Activated naive CD4-positive, alpha-beta T cell treated with anti-CD3 and anti-CD28 coated beads, Interleukin-2, amount 50 U/mL, for 24 hours (primary cell): ENCODE measurements around the gene PRAMEF11.
"Not testable (repeated sequence)": the region's sequence is repeated elsewhere in the genome, so short reads cannot be mapped to it uniquely, and the experiment has no call there.

Source experiments
- H3K27ac Mint-ChIP-seq: one replicate; pipeline ENCODE4 v1.8.0; 2021; ENCODE audit warnings: mild to moderate bottlenecking, mixed read lengths
- H3K27me3 Mint-ChIP-seq: one replicate; pipeline ENCODE4 v1.8.0; 2021; ENCODE audit warnings: mixed read lengths
- H3K36me3 Mint-ChIP-seq: one replicate; pipeline ENCODE4 v1.8.0; 2021; ENCODE audit warnings: mixed read lengths
- H3K4me1 Mint-ChIP-seq: one replicate; pipeline ENCODE4 v1.8.0; 2021; ENCODE audit warnings: mixed read lengths
- H3K4me3 Mint-ChIP-seq: one replicate; pipeline ENCODE4 v1.8.0; 2021; ENCODE audit warnings: mild to moderate bottlenecking, mixed read lengths
- H3K9me3 Mint-ChIP-seq: one replicate; pipeline ENCODE4 v1.8.0; 2021; ENCODE audit warnings: mixed read lengths

Gene PRAMEF11

GRCh38 chr1:12831310-12831709, at the start of gene PRAMEF11:
Gene PRAMEF11 (minus strand): TSS chr1:12831410. CDS start chr1:12828789, 2,621 bp downstream.
- H3K4me1 Mint-ChIP-seq, H3K4me3 Mint-ChIP-seq, H3K27ac Mint-ChIP-seq, H3K9me3 Mint-ChIP-seq, H3K27me3 Mint-ChIP-seq, H3K36me3 Mint-ChIP-seq: not testable (repeated sequence)

GRCh38 chr1:12878453-12878852, 47.2 kb upstream of the PRAMEF11 start:
- H3K4me3 Mint-ChIP-seq, H3K4me1 Mint-ChIP-seq, H3K27ac Mint-ChIP-seq, H3K9me3 Mint-ChIP-seq, H3K36me3 Mint-ChIP-seq, H3K27me3 Mint-ChIP-seq: not testable (repeated sequence)

- H3K9me3 Mint-ChIP-seq, H3K4me3 Mint-ChIP-seq, H3K27me3 Mint-ChIP-seq, H3K36me3 Mint-ChIP-seq, H3K4me1 Mint-ChIP-seq, H3K27ac Mint-ChIP-seq: not testable (repeated sequence)
These were observed 32.1 kb upstream of the PRAMEF11 start for GRCh38 chr1:12863131-12863880.

- not testable (repeated sequence) for H3K4me3 Mint-ChIP-seq, H3K4me1 Mint-ChIP-seq, H3K27ac Mint-ChIP-seq, H3K9me3 Mint-ChIP-seq, H3K27me3 Mint-ChIP-seq, H3K36me3 Mint-ChIP-seq
These were observed 25.6 kb upstream of the PRAMEF11 start, which contains the start of gene PRAMEF2 for GRCh38 chr1:12856786-12857185. Gene PRAMEF2 (plus strand): TSS chr1:12857086. CDS start chr1:12859010, 1,924 bp downstream.

- Mint-ChIP-seq H3K4me3 (no peak overlapping the region), H3K27ac (no peak overlapping the region), H3K36me3 (no peaks in the 10 kb centered on the region), H3K4me1 (no peaks in the 10 kb centered on the region), H3K27me3 (peaks cover 1% of the 10 kb centered on the region), H3K9me3 (no peaks in the 10 kb centered on the region)
These were observed 20.6 kb upstream of the PRAMEF11 start for GRCh38 chr1:12851779-12852178.

- not testable (repeated sequence) for H3K36me3 Mint-ChIP-seq, H3K27ac Mint-ChIP-seq, H3K4me3 Mint-ChIP-seq, H3K4me1 Mint-ChIP-seq, H3K9me3 Mint-ChIP-seq, H3K27me3 Mint-ChIP-seq
These were observed 17.4 kb upstream of the PRAMEF11 start, which contains the start of gene HNRNPCL1 for GRCh38 chr1:12848620-12849019. Gene HNRNPCL1 (minus strand): TSS chr1:12848720. CDS start chr1:12848289, 431 bp downstream.

- not testable (repeated sequence) for H3K27me3 Mint-ChIP-seq, H3K4me3 Mint-ChIP-seq, H3K27ac Mint-ChIP-seq, H3K9me3 Mint-ChIP-seq, H3K36me3 Mint-ChIP-seq, H3K4me1 Mint-ChIP-seq
These were observed 2.0 kb upstream of the PRAMEF11 start for GRCh38 chr1:12833251-12833650.

- H3K36me3 Mint-ChIP-seq, H3K4me1 Mint-ChIP-seq, H3K9me3 Mint-ChIP-seq, H3K27ac Mint-ChIP-seq, H3K4me3 Mint-ChIP-seq: not testable (repeated sequence)
- peaks cover 13% of the 10 kb centered on the region for H3K27me3 Mint-ChIP-seq
These were observed 12.1 kb downstream of the PRAMEF11 start for GRCh38 chr1:12819061-12819460.

- Mint-ChIP-seq H3K4me1 (no peaks in the 10 kb centered on the region), H3K36me3 (no peaks in the 10 kb centered on the region), H3K27me3 (peaks cover 14% of the 10 kb centered on the region), H3K27ac (no peak overlapping the region), H3K4me3 (no peak overlapping the region), H3K9me3 (peaks cover 9% of the 10 kb centered on the region)
These were observed 19.8 kb downstream of the PRAMEF11 start for GRCh38 chr1:12811409-12811784.

GRCh38 chr1:12810691-12811408, 20.4 kb downstream of the PRAMEF11 start:
- Mint-ChIP-seq H3K27ac (no peak overlapping the region), H3K9me3 (peaks cover 14% of the 10 kb centered on the region), H3K4me1 (no peaks in the 10 kb centered on the region), H3K27me3 (peaks cover 16% of the 10 kb centered on the region), H3K36me3 (no peaks in the 10 kb centered on the region), H3K4me3 (no peak overlapping the region)

- no peak overlapping the region for H3K27ac Mint-ChIP-seq
- H3K27me3 Mint-ChIP-seq, result peaks cover 17% of the 10 kb centered on the region
- no peaks in the 10 kb centered on the region for H3K36me3 Mint-ChIP-seq
- H3K4me3 Mint-ChIP-seq, result no peak overlapping the region
- H3K4me1 Mint-ChIP-seq, result no peaks in the 10 kb centered on the region
- peaks cover 19% of the 10 kb centered on the region for H3K9me3 Mint-ChIP-seq
These were observed 21.3 kb downstream of the PRAMEF11 start for GRCh38 chr1:12809933-12810332.

- Mint-ChIP-seq H3K27me3 (peaks cover 12% of the 10 kb centered on the region), H3K36me3 (no peaks in the 10 kb centered on the region), H3K27ac (no peak overlapping the region), H3K4me3 (no peak overlapping the region), H3K4me1 (no peaks in the 10 kb centered on the region), H3K9me3 (peaks cover 5% of the 10 kb centered on the region)
These were observed 31.5 kb downstream of the PRAMEF11 start for GRCh38 chr1:12799730-12800129.

GRCh38 chr1:12798911-12799310, 32.3 kb downstream of the PRAMEF11 start:
- Mint-ChIP-seq H3K4me1 (no peaks in the 10 kb centered on the region), H3K9me3 (no peaks in the 10 kb centered on the region), H3K27me3 (peaks cover 9% of the 10 kb centered on the region), H3K36me3 (no peaks in the 10 kb centered on the region), H3K27ac (no peak overlapping the region), H3K4me3 (no peak overlapping the region)

- not testable (repeated sequence) for H3K36me3 Mint-ChIP-seq, H3K9me3 Mint-ChIP-seq, H3K27me3 Mint-ChIP-seq, H3K4me3 Mint-ChIP-seq, H3K4me1 Mint-ChIP-seq, H3K27ac Mint-ChIP-seq
These were observed 40.1 kb downstream of the PRAMEF11 start, which contains the start of gene PRAMEF1 for GRCh38 chr1:12791097-12791496. Gene PRAMEF1 (plus strand): TSS chr1:12791397. CDS start chr1:12793228, 1,831 bp downstream.

- not testable (repeated sequence) for H3K9me3 Mint-ChIP-seq, H3K4me1 Mint-ChIP-seq, H3K27ac Mint-ChIP-seq, H3K27me3 Mint-ChIP-seq, H3K36me3 Mint-ChIP-seq, H3K4me3 Mint-ChIP-seq
These were observed 46.5 kb downstream of the PRAMEF11 start for GRCh38 chr1:12784729-12785128.

- H3K27ac Mint-ChIP-seq, H3K9me3 Mint-ChIP-seq, H3K27me3 Mint-ChIP-seq, H3K36me3 Mint-ChIP-seq, H3K4me1 Mint-ChIP-seq, H3K4me3 Mint-ChIP-seq: not testable (repeated sequence)
These were observed 47.4 kb downstream of the PRAMEF11 start for GRCh38 chr1:12783783-12784182.
